ENCODE data around the gene PLCB4. TPM values are rescaled to one million over a fixed set of nuclear protein-coding genes. Genes with fewer than 3 reads are reported as not detected.

PLCB4 gene
- total RNA-seq, 1 experiment from 2014 or later, result 10.1 TPM

DNA sequence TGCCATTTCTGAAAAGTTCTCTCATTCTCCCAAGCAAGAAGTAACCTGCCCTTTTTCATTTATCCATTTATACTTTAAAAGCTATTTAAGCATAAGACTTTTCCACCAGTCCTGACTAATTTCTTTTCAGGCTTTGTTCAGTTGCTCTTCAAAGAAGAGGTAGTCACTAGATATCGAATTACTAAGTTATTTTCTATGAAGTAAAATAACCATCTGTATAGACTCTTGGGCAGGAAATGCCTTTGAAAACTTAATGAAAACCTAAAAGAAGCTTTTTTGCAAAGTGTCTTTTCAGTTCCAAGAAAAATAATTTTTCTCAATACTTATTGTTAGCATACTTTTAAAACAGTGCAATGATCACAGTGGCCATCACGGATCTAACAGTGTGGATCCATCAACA, 414.2 kb downstream of the PLCB4 start:
- H3K23me2 ChIP-seq (ENCODE audit: insufficient read length, low read depth, low read length, poor library complexity, severe bottlenecking), result no peaks in the 10 kb centered on the region
- H2BK20ac ChIP-seq (ENCODE audit: low read depth, low read length, poor library complexity, severe bottlenecking), result no peak overlapping the region
- H2AK5ac ChIP-seq (ENCODE audit: insufficient read length, low read length), result no peak overlapping the region
- no peak overlapping the region for H3K56ac ChIP-seq (ENCODE audit: insufficient read length, low read depth, low read length)
- H4K5ac ChIP-seq (ENCODE audit: insufficient read length, low read depth, low read length), result no peak overlapping the region
- no peaks in the 10 kb centered on the region; the same call in 1 of the 2 replicates for H3K27me3 Mint-ChIP-seq (ENCODE audit: low read depth)
- no peaks in the 10 kb centered on the region for H3K4me1 ChIP-seq (ENCODE audit: insufficient read depth, low read length)
- no peak overlapping the region for H2BK120ac ChIP-seq (ENCODE audit: low read depth, low read length, poor library complexity, severe bottlenecking)
- no peaks in the 10 kb centered on the region for H3K4me1 Mint-ChIP-seq
- no peaks in the 10 kb centered on the region for H3K79me2 ChIP-seq (ENCODE audit: insufficient read depth, low read length)
- H3K79me1 ChIP-seq (ENCODE audit: insufficient read depth, low read depth, low read length, poor library complexity, severe bottlenecking), result no peaks in the 10 kb centered on the region
- H3K23ac ChIP-seq (ENCODE audit: insufficient read length, low read depth, low read length), result no peak overlapping the region
- H3K27ac ChIP-seq (ENCODE audit: insufficient read length, low read depth, low read length), result no peak overlapping the region
- no peak overlapping the region for H3K4ac ChIP-seq (ENCODE audit: low read depth, low read length)
- no peak overlapping the region for H3K4me2 ChIP-seq (ENCODE audit: insufficient read depth, insufficient read length, low read length)
- no peak overlapping the region for H3K4me3 Mint-ChIP-seq
- no peak overlapping the region for H3K18ac ChIP-seq (ENCODE audit: insufficient read length, low read depth, low read length)
- TF ChIP-seq, protein P1, sequence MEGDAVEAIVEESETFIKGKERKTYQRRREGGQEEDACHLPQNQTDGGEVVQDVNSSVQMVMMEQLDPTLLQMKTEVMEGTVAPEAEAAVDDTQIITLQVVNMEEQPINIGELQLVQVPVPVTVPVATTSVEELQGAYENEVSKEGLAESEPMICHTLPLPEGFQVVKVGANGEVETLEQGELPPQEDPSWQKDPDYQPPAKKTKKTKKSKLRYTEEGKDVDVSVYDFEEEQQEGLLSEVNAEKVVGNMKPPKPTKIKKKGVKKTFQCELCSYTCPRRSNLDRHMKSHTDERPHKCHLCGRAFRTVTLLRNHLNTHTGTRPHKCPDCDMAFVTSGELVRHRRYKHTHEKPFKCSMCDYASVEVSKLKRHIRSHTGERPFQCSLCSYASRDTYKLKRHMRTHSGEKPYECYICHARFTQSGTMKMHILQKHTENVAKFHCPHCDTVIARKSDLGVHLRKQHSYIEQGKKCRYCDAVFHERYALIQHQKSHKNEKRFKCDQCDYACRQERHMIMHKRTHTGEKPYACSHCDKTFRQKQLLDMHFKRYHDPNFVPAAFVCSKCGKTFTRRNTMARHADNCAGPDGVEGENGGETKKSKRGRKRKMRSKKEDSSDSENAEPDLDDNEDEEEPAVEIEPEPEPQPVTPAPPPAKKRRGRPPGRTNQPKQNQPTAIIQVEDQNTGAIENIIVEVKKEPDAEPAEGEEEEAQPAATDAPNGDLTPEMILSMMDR (conservative IDR thresholded peaks at IDR 0.05), result no peak
- H4K91ac ChIP-seq (ENCODE audit: insufficient read length, low read depth, low read length), result no peak overlapping the region
- no CpG with 5 or more reads among the region's 2 CpGs for WGBS (ENCODE audit: extremely low coverage, insufficient read length, low lambda C conversion rate)
- H2BK12ac ChIP-seq (ENCODE audit: insufficient read length, low read depth, low read length), result no peak overlapping the region
- no peaks in the 10 kb centered on the region for H3K36me3 Mint-ChIP-seq (ENCODE audit: insufficient read depth in 1 of 3, low read depth in 3 of 3)
- no peak overlapping the region for H2BK5ac ChIP-seq (ENCODE audit: insufficient read length, low read length)
- no peak overlapping the region for H3K27ac Mint-ChIP-seq
- H2AFZ ChIP-seq (ENCODE audit: low read length), result no peak overlapping the region
- no peaks in the 10 kb centered on the region for H3K9me3 ChIP-seq (ENCODE audit: control insufficient read depth, low read depth, low read length)
- no peak overlapping the region for H4K8ac ChIP-seq (replicated peaks; ENCODE audit: insufficient read length, low read depth, low read length)
- H3K9ac ChIP-seq (ENCODE audit: extremely low read depth, insufficient read length, low read length), result no peak overlapping the region
- no peaks in the 10 kb centered on the region for H4K20me1 ChIP-seq (ENCODE audit: control insufficient read depth, insufficient read depth, insufficient read length)
- no peak overlapping the region for H2BK15ac ChIP-seq (ENCODE audit: low read depth, low read length)
- DNase-seq, result no peak
- H3K14ac ChIP-seq (ENCODE audit: insufficient read depth, low read length), result no peak overlapping the region
- H3K9me3 Mint-ChIP-seq, result no peaks in the 10 kb centered on the region
- no peaks in the 10 kb centered on the region for H3K27me3 ChIP-seq (ENCODE audit: insufficient read depth, low read length)
- no peak overlapping the region for H3T11ph ChIP-seq (ENCODE audit: low read length)
